ENCODE measurements around the gene MAU2. TPM values are rescaled to one million over a fixed set of nuclear protein-coding genes. Genes with fewer than 3 reads are reported as not detected.

MAU2 gene
- total and polyA plus RNA-seq, 2 of the 13 experiments (the other 11 are each of a cell fraction or from before 2014, with no cell fraction given), result 16.8 to 33.8 TPM

DNA sequence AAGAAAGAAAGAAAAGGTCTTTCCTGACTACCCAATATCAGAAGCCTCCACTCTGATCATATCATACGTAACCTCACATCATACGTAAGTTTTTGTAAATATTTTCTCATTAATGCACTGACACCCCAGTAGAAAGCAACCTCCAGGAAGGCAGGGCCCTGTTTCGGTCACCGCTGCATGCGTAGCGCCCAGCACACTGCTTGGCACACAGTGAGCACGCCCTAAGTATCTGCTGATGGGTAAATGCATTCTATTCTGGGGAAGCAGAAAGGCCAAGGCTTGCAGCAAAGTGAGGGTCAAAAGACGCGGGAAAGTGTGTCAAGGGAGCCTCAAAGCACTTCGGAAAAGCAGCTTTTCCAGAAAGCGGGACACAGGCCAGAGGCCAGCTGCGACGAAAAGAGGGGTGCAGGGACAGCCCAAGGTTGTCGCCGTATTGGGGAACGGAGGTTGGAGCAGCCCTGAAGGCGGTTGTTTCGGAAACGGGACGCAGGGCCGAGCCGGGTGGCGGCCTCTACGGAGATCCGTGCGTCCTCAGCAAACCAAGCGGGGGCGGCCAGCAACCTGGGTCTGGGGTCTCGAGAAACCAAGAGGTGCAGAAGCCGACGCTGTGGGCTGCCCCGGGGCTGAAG lies 783 bp upstream of the MAU2 start (continued):
- TF ChIP-seq, protein P1, sequence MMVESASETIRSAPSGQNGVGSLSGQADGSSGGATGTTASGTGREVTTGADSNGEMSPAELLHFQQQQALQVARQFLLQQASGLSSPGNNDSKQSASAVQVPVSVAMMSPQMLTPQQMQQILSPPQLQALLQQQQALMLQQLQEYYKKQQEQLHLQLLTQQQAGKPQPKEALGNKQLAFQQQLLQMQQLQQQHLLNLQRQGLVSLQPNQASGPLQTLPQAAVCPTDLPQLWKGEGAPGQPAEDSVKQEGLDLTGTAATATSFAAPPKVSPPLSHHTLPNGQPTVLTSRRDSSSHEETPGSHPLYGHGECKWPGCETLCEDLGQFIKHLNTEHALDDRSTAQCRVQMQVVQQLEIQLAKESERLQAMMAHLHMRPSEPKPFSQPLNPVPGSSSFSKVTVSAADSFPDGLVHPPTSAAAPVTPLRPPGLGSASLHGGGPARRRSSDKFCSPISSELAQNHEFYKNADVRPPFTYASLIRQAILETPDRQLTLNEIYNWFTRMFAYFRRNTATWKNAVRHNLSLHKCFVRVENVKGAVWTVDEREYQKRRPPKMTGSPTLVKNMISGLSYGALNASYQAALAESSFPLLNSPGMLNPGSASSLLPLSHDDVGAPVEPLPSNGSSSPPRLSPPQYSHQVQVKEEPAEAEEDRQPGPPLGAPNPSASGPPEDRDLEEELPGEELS (CRISPR knock-in tag; IDR thresholded peaks at IDR 0.05), result no peak
- TF ChIP-seq HES4 (CRISPR knock-in tag; IDR thresholded peaks at IDR 0.05; ENCODE audit: borderline replicate concordance), result no peak
- TF ChIP-seq TBX2 (CRISPR knock-in tag; IDR thresholded peaks at IDR 0.05; ENCODE audit: borderline replicate concordance), result no peak
- TF ChIP-seq, protein P2, sequence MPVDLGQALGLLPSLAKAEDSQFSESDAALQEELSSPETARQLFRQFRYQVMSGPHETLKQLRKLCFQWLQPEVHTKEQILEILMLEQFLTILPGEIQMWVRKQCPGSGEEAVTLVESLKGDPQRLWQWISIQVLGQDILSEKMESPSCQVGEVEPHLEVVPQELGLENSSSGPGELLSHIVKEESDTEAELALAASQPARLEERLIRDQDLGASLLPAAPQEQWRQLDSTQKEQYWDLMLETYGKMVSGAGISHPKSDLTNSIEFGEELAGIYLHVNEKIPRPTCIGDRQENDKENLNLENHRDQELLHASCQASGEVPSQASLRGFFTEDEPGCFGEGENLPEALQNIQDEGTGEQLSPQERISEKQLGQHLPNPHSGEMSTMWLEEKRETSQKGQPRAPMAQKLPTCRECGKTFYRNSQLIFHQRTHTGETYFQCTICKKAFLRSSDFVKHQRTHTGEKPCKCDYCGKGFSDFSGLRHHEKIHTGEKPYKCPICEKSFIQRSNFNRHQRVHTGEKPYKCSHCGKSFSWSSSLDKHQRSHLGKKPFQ (CRISPR knock-in tag; IDR thresholded peaks at IDR 0.05; ENCODE audit: insufficient replicate concordance), result no peak
- peak; percentile 63; the same call in 1 of the 2 replicates for TF ChIP-seq FOXC1 (CRISPR knock-in tag; IDR thresholded peaks at IDR 0.05; ENCODE audit: borderline replicate concordance)
- no peak for TF ChIP-seq ZNF556 (CRISPR knock-in tag; IDR thresholded peaks at IDR 0.05; ENCODE audit: borderline replicate concordance)
- no peak for TF ChIP-seq ZNF652 (CRISPR knock-in tag; IDR thresholded peaks at IDR 0.05; ENCODE audit: borderline replicate concordance, low read depth)
- no peak for TF ChIP-seq FOXP1 (IDR thresholded peaks at IDR 0.05)
- TF ChIP-seq FOXP1 (CRISPR knock-in tag; IDR thresholded peaks at IDR 0.05), result no peak
- no peak for TF ChIP-seq ZNF451 (CRISPR knock-in tag; IDR thresholded peaks at IDR 0.05)
- TF ChIP-seq SMARCC2 (IDR thresholded peaks at IDR 0.05), result no peak
- TF ChIP-seq, protein P3, sequence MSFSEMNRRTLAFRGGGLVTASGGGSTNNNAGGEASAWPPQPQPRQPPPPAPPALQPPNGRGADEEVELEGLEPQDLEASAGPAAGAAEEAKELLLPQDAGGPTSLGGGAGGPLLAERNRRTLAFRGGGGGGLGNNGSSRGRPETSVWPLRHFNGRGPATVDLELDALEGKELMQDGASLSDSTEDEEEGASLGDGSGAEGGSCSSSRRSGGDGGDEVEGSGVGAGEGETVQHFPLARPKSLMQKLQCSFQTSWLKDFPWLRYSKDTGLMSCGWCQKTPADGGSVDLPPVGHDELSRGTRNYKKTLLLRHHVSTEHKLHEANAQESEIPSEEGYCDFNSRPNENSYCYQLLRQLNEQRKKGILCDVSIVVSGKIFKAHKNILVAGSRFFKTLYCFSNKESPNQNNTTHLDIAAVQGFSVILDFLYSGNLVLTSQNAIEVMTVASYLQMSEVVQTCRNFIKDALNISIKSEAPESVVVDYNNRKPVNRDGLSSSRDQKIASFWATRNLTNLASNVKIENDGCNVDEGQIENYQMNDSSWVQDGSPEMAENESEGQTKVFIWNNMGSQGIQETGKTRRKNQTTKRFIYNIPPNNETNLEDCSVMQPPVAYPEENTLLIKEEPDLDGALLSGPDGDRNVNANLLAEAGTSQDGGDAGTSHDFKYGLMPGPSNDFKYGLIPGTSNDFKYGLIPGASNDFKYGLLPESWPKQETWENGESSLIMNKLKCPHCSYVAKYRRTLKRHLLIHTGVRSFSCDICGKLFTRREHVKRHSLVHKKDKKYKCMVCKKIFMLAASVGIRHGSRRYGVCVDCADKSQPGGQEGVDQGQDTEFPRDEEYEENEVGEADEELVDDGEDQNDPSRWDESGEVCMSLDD (CRISPR knock-in tag; IDR thresholded peaks at IDR 0.05; ENCODE audit: borderline replicate concordance), result no peak
- no peak for TF ChIP-seq MIER2 (CRISPR knock-in tag; IDR thresholded peaks at IDR 0.05)
- 0 out of 2 replicates have a peak, but pooled peaks have one; percentile 7 for TF ChIP-seq ARID5B (CRISPR knock-in tag; IDR thresholded peaks at IDR 0.05)
- TF ChIP-seq ZBTB14 (CRISPR knock-in tag; IDR thresholded peaks at IDR 0.05), result no peak
- TF ChIP-seq RBAK (CRISPR knock-in tag; IDR thresholded peaks at IDR 0.05), result no peak
- TF ChIP-seq PHF5A (CRISPR knock-in tag; IDR thresholded peaks at IDR 0.05; ENCODE audit: low read depth, unreplicated experiment), result no peak
- no peak for TF ChIP-seq SCMH1 (CRISPR knock-in tag; IDR thresholded peaks at IDR 0.05; ENCODE audit: borderline replicate concordance)
- TF ChIP-seq MED1 (CRISPR knock-in tag; IDR thresholded peaks at IDR 0.05), result no peak

Data from HepG2 (cell line).